Pancreas (tissue), 10 donors: Measurements from ENCODE around the gene HMGCS2. TPM values are rescaled to one million over a fixed set of nuclear protein-coding genes. Genes with fewer than 3 reads are reported as not detected.

Experiments
- ATAC-seq, 4 donors: fragments of 200-7000 bp; cut with Tn5 transposase; one replicate each; pipeline versions ENCODE4 v1.8.0 to v1.9.1; 2020; ENCODE audit warnings: mild to moderate bottlenecking in 4 of 4, moderate library complexity in 4 of 4
- DNase-seq, 6 donors: peaks; one replicate each; pipeline ENCODE4 v3.0.0-alpha.2; 2020
- FAIRE-seq: peaks from 2 replicates; lab custom pipeline; 2012; peaks lifted over from hg19 to GRCh38; lab: Jason Lieb, UNC
- H3K27ac ChIP-seq, 4 donors: fragments of 200-600 bp; sonication (generic); 1 replicate in 3 of 4; 2 replicates in 1 of 4; pipeline versions ENCODE4 v1.5.0 to v1.8.0; 2020
- H3K27me3 ChIP-seq, 4 donors: fragments of 200-600 bp; one replicate each; pipeline ENCODE4 v1.8.0; 2021
- H3K36me3 ChIP-seq, 3 donors: fragments of 200-600 bp; sonication (generic) in 1 of 3; one replicate each; pipeline versions ENCODE4 v1.5.0 to v1.8.0; 2020 to 2021
- H3K4me1 ChIP-seq, 3 donors: fragments of 200-600 bp; one replicate each; pipeline ENCODE4 v1.8.0; 2021
- H3K4me3 ChIP-seq, 4 donors: fragments of 200-600 bp; sonication (generic) in 2 of 4; one replicate each; pipeline versions ENCODE4 v1.5.0 to v1.8.0; 2020 to 2021
- H3K9me3 ChIP-seq, 4 donors: fragments of 200-600 bp; one replicate each; pipeline ENCODE4 v1.8.0; 2021
- CTCF ChIP-seq, 4 donors: fragments of 200-600 bp; sonication (generic) in 3 of 4; IDR thresholded peaks; one replicate each; pipeline versions ENCODE4 v1.5.0 to v1.8.0; 2021; ENCODE audit warnings: antibody characterized with exemption in 4 of 4
- WGBS, 2 donors: extraction: QIAGEN DNeasy Blood & Tissue Kit; methylation state at CpG; one replicate each; pipeline ENCODE4 v1.1.7; 2013; 5-methylcytosine and 5-hydroxymethylcytosine counted together
- intact Hi-C, 3 donors: fragments of 100-400 bp; cut with DNase I; formaldehyde crosslinking; loops; one replicate each; pipeline versions ENCODE4 v1.11.1 to v1.14.2; 2022
- polyA plus RNA-seq, 2 donors: library from polyadenylated mRNA; stranded (reverse); fragments of 200-250 nt; gene quantifications; one replicate each; pipeline ENCODE4 v1.2.3, GENCODE V29; 2013
- total RNA-seq, 6 donors: library from RNA; stranded (reverse); fragmentation: NEBNext Ultra II Directional in 4 of 6; extraction: Animal tissue kit (Norgen Biotek cat#: 25700) in 4 of 6; gene quantifications; one replicate each; pipeline versions ENCODE4 v1.2.1 to v1.2.4, GENCODE V29; 2021 to 2023
- donor health status: healthy with polysubstance abuse.
- donor health status: DM: no; HTN: no; CAD: no; lungs with moderate emphysema.
- donor health status: DM: no; HTN: no; CAD: no.
- donor health status: control.
- donor health status: control.
- donor health status: Bipolar disorder and iron deficiency.
- donor health status: DM: yes; HTN: yes; CAD: no.
- donor health status: DM: no; HTN: no; CAD: no.
- donor health status: DM: no; HTN: no; CAD: no.
- donor health status: DM: yes; HTN: yes; CAD: no.

The HMGCS2 gene
- total and polyA plus RNA-seq, 8 donors: 0.23 to 32.2 (median 0.66) TPM; not detected in 2

GRCh38 chr1:119718409-119718808 lies 50.3 kb downstream of the HMGCS2 start:
- ATAC-seq (no peak), FAIRE-seq (no peak), DNase-seq (no peak)
- TF ChIP-seq CTCF (IDR thresholded peaks at IDR 0.05): no peak
- peak overlapping the region in 3 of 4 donors; percentile 13 to 75 (median 58) for H3K27ac ChIP-seq
- no peaks in the 10 kb centered on the region for H3K9me3 ChIP-seq
- intact Hi-C loops: no loop called here
- peaks cover 31 to 70% (median 68%) of the 10 kb centered on the region in 3 donors for H3K4me1 ChIP-seq
- H3K4me3 ChIP-seq: no peak overlapping the region
- no peaks in the 10 kb centered on the region for H3K27me3 ChIP-seq
- peaks cover 0 to 4% (median 0%) of the 10 kb centered on the region in 3 donors for H3K36me3 ChIP-seq

GRCh38 chr1:119715542-119715941 lies 53.2 kb downstream of the HMGCS2 start:
- WGBS, 2 donors: 7 to 8% methylated on average over 5 of the region's 5 CpGs
- no peaks in the 10 kb centered on the region for H3K27me3 ChIP-seq
- H3K4me3 ChIP-seq: no peak overlapping the region
- DNase-seq (peak in 4 of 6 donors; percentile 39 to 68 (median 49)), ATAC-seq (peak; percentile 2 to 35 (median 16)), FAIRE-seq (no peak)
- intact Hi-C loops: no loop called here
- H3K9me3 ChIP-seq: no peaks in the 10 kb centered on the region
- H3K4me1 ChIP-seq: peaks cover 23 to 57% (median 50%) of the 10 kb centered on the region in 3 donors
- H3K36me3 ChIP-seq: no peaks in the 10 kb centered on the region
- peak overlapping the region; percentile 25 to 87 (median 74) for H3K27ac ChIP-seq
- no peak for TF ChIP-seq CTCF (IDR thresholded peaks at IDR 0.05)

GRCh38 chr1:119714583-119714982 lies 54.1 kb downstream of the HMGCS2 start:
- intact Hi-C loops: no loop called here
- Histone ChIP-seq H3K36me3 (no peaks in the 10 kb centered on the region), H3K27me3 (no peaks in the 10 kb centered on the region), H3K4me1 (peaks cover 18 to 52% (median 46%) of the 10 kb centered on the region in 3 donors), H3K4me3 (peak overlapping the region in 2 of 4 donors; percentile 41 to 75), H3K27ac (peak overlapping the region; percentile 46 to 87 (median 74)), H3K9me3 (no peaks in the 10 kb centered on the region)
- no peak for TF ChIP-seq CTCF (IDR thresholded peaks at IDR 0.05)
- peak in 1 of 4 donors; percentile 2 for ATAC-seq
- FAIRE-seq: no peak
- DNase-seq: no peak
- WGBS, 2 donors: 35 to 42% methylated on average over 8 of the region's 8 CpGs

GRCh38 chr1:119713749-119714456 lies 54.8 kb downstream of the HMGCS2 start:
- 18 to 19% methylated on average over 6 of the region's 6 CpGs for WGBS, 2 donors
- peak overlapping the region; percentile 46 to 87 (median 74) for H3K27ac ChIP-seq
- H3K36me3 ChIP-seq: no peaks in the 10 kb centered on the region
- H3K9me3 ChIP-seq: no peaks in the 10 kb centered on the region
- H3K4me1 ChIP-seq: peaks cover 18 to 45% (median 41%) of the 10 kb centered on the region in 3 donors
- FAIRE-seq: no peak
- intact Hi-C loops: no loop called here
- TF ChIP-seq CTCF (IDR thresholded peaks at IDR 0.05): no peak
- H3K4me3 ChIP-seq: peak overlapping the region in 3 of 4 donors; percentile 10 to 75 (median 41)
- DNase-seq: no peak
- H3K27me3 ChIP-seq: no peaks in the 10 kb centered on the region
- peak in 3 of 4 donors; percentile 1 to 15 (median 9) for ATAC-seq
